AG10803 (cell line): ENCODE measurements around the gene PLP2.
A peak's percentile ranks its signal among the peaks of the same experiment; 100 is the strongest.

Experiments
- DNase-seq: peaks from one replicate; pipeline ENCODE4 v3.0.0; 2010; ENCODE audit warnings: low read depth
- H3K4me3 ChIP-seq: 2 replicates; pipeline ENCODE4 v1.5.1; 2011; ENCODE audit warnings: mild to moderate bottlenecking, low read length, control low read depth
- TF ChIP-seq, protein P1 (sequence below): conservative IDR thresholded peaks from 2 replicates; pipeline ENCODE4 v1.5.1; 2011; ENCODE audit warnings: mild to moderate bottlenecking, low read length, control low read depth, inconsistent platforms

The PLP2 gene

DNA sequence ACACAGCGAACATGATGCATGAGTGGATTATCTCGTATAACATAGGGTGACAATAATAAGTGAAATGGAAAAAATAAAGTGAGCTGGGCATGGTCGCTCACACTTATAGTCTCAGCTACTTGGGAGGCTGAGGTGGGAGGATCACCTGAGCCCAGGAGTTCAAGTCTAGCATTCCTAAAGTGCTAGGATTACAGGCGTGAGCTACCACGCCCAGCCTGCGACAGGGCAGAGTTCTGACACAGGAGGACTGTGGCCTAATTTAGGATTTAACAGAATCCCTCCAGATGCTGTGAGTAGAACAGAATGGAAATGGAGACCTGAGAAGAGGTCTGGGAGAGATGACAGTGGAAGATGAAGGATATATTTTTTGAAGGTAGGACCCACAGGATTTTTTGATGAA is 17.9 kb downstream of the PLP2 start:
- H3K4me3 ChIP-seq = peak overlapping the region; percentile 55
- no peak for DNase-seq
- TF ChIP-seq, protein P1, sequence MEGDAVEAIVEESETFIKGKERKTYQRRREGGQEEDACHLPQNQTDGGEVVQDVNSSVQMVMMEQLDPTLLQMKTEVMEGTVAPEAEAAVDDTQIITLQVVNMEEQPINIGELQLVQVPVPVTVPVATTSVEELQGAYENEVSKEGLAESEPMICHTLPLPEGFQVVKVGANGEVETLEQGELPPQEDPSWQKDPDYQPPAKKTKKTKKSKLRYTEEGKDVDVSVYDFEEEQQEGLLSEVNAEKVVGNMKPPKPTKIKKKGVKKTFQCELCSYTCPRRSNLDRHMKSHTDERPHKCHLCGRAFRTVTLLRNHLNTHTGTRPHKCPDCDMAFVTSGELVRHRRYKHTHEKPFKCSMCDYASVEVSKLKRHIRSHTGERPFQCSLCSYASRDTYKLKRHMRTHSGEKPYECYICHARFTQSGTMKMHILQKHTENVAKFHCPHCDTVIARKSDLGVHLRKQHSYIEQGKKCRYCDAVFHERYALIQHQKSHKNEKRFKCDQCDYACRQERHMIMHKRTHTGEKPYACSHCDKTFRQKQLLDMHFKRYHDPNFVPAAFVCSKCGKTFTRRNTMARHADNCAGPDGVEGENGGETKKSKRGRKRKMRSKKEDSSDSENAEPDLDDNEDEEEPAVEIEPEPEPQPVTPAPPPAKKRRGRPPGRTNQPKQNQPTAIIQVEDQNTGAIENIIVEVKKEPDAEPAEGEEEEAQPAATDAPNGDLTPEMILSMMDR = no peak

DNA sequence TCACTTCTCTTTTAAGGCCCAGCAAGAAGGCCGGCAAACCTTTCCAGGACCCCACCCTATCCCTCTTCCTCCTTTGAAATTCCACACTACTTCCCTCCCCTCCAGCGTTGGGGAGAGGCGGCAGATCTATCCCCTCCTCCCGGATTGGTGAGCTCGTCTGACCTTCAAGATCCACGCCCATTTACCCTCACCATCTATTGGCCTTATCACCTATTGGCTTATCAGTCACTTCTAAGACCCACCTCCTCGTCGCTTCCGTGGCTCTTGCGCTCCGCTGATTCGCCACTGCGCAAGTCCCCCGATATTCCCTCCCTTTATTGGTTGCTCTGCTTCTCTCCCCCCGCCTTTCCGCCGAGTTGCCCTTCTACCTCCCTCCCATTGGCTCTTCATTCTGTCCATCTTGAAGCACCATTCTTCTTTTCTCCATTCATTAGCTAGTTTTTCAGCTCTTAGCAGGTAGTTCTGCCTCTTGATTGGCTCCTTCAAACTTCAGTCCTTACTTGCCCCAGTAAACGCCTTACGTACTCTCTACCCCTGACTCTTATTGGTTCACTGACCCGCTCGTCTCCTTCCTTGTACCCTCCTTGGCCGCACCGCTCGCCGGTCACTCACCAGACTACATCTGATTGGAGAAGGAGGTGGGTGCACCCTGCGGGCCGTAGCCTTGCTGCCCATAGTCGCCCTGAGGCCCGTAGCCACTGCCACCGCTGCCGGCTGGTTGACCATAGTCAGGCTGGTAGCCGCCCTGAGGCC is 19.3 kb downstream of the PLP2 start:
- peak; percentile 100 for DNase-seq
- H3K4me3 ChIP-seq = peak overlapping the region; percentile 72
- TF ChIP-seq, protein P1 = no peak

DNA sequence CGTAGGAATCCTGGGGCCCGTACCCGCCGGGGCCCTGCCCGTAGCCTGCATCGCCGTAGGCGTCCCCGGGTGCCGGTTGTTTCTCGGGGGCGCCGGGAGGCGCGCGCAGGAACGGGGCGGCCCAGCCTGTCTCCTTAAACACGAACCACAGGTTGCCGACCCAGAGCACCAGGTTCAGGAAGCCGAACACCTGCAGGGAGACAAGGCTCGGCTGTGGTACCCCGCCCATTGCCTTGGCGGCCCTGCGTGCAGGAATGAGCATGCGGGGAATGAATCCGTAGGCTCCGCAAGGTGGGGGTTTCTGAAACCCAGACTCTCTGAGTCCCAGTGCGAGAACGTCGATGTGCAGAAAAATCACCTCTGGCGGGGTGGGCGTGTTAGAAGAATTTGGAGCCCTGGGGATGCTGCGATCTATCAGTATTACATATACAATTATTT is 19.9 kb downstream of the PLP2 start:
- DNase-seq = no peak
- TF ChIP-seq, protein P1 = no peak
- peak overlapping the region; percentile 72 for H3K4me3 ChIP-seq

DNA sequence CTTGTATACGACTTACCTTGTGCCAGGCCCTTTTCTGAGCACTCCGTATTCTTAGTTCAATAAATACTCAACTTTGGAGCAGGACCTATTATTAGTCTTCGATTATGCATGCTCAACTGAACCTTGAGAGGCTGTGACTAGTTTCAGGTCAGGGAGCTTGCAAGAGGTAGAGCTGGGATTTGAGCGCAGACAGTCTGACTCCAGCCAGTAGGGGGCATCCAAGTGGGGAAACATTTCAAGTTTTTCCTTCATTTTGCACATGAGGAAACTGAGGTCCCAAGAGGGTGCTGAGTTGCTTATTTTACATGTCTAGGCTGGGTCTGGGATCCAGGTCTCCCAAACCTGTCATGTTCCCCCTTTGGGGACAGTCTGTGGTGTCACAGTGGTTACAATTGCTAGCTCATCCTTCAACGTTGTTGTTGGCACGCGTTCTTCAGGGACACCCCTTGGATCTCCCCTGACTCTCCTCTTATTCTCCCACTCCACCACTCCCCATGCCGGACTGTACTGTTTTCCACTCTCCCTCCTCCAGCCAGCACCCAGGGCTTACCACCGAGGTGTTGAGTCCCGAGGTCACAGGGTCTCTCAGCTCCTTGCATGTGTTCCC is 21.1 kb downstream of the PLP2 start:
- TF ChIP-seq, protein P1 = peak; percentile 64
- H3K4me3 ChIP-seq = no peak overlapping the region
- DNase-seq = no peak

DNA sequence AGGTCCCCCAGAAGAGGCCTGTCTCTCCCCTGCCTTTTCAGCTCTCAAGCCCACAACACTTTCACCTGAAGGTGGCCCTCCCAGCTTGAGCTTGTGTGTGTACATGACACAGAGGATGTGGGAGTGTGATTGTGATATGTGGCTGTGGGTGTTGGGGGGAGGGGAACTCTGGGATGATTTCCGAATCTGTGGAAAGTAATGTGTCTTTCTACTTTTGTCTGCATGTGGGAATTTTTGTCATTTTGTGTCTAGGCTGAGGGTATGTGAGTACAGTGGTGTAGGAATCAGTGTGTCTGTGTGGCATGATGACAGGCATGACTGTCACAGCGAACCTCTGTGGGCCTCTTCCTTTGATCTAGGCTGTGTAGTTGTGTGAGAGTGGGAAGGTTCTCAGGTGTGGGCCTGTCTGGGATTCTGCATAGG is 21.9 kb downstream of the PLP2 start:
- TF ChIP-seq, protein P1 = no peak
- DNase-seq = no peak

DNA sequence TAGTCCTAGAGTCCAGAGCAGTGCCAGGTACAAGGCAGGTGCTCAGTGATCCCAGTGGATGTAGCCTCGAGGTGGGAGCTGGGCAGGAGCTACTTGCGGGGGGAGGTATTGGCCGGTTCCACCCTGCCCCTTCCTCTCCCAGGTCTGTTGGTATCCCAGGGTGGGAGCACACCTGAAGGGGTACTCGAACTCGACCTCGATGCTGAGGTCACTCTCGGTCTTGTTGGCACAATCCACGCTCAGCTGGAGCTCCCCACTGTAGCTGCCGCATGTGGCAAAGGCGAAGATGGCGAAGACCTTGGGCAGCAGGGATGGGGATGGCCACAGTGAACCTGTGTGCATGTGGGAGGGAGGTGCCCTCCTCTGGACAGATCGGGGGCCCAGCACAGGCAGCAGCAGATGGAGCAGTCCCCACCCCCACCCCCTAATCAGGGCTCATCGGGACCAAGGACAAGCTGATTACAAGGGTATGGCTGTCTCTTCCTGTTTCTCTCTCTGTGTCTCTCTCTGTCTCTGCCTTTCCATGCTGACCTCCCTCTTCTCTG is 25.9 kb downstream of the PLP2 start:
- no peak overlapping the region for H3K4me3 ChIP-seq
- DNase-seq = no peak
- TF ChIP-seq, protein P1 = no peak

More for the DNA sequence above, 21.9 kb downstream of the PLP2 start:
- H3K4me3 ChIP-seq = no peak overlapping the region
